ENCODE measurements around the gene YJU2. TPM values are rescaled to one million over a fixed set of nuclear protein-coding genes. Genes with fewer than 3 reads are reported as not detected.
"Not testable (repeated sequence)": the region's sequence is repeated elsewhere in the genome, so short reads cannot be mapped to it uniquely, and the experiment has no call there.

The YJU2 gene
- total and polyA plus RNA-seq, 11 donors: 7.6 to 26.7 (median 12.7) TPM

GRCh38 chr19:4215807-4216206 lies 31.1 kb upstream of the YJU2 start:
- 63 to 69% (median 65%) methylated on average over 8 to 10 of the region's 10 CpGs for WGBS, 4 donors
- intact Hi-C loops (cut with DNase I): no loop called here
- DNase-seq (no peak), ATAC-seq (no peak)
- Histone ChIP-seq H3K36me3 (no peaks in the 10 kb centered on the region), H3K27me3 (peaks cover 0 to 3% (median 0%) of the 10 kb centered on the region in 9 donors), H3K27ac (no peak overlapping the region), H3K4me3 (no peak overlapping the region), H3K4me1 (no peaks in the 10 kb centered on the region), H3K9me3 (no peaks in the 10 kb centered on the region)
- TF ChIP-seq POLR2A (IDR thresholded peaks at IDR 0.05): no peak
- TF ChIP-seq CTCF (IDR thresholded peaks at IDR 0.05): no peak

DNA sequence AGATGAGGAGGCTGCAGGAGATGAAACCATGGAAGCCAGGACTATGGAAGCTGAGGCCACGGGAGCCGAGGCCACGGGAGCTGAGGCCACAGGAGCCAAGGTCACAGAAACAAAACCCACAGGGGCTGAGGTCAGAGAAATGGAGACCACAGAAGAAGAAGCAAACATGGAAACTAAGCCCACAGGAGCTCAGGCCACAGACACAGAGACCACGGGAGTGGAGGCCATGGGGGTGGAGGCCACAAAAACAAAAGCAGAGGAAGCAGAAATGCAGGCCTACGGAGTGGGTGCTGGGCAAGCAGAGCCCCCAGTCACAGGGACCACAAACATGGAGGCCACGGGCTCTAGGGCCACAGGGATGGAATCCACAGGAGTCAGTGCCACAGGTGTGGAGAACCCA lies 30.0 kb upstream of the YJU2 start:
- Histone ChIP-seq H3K27ac (no peak overlapping the region), H3K27me3 (no peaks in the 10 kb centered on the region), H3K4me1 (no peaks in the 10 kb centered on the region), H3K9me3 (no peaks in the 10 kb centered on the region), H3K4me3 (no peak overlapping the region), H3K36me3 (no peaks in the 10 kb centered on the region)
- ATAC-seq (no peak), DNase-seq (no peak)
- intact Hi-C loops (cut with DNase I): no loop called here
- TF ChIP-seq POLR2A (IDR thresholded peaks at IDR 0.05) (no peak), CTCF (IDR thresholded peaks at IDR 0.05) (no peak)
- WGBS, 4 donors: 78 to 85% (median 80%) methylated on average over 6 of the region's 6 CpGs

GRCh38 chr19:4217429-4218264 lies 29.2 kb upstream of the YJU2 start:
- intact Hi-C loops (cut with DNase I): no loop called here
- Histone ChIP-seq H3K27ac (no peak overlapping the region), H3K4me1 (no peaks in the 10 kb centered on the region)

GRCh38 chr19:4218523-4218922 lies 28.4 kb upstream of the YJU2 start:
- H3K9me3 ChIP-seq; H3K27ac ChIP-seq; DNase-seq; ATAC-seq; H3K36me3 ChIP-seq; intact Hi-C loops (cut with DNase I); H3K4me1 ChIP-seq; H3K27me3 ChIP-seq; H3K4me3 ChIP-seq: not testable (repeated sequence)
- 88 to 94% (median 90%) methylated on average over 1 of the region's 1 CpG for WGBS, 4 donors

More at GRCh38 chr19:4217429-4218264, 29.2 kb upstream of the YJU2 start:
- Histone ChIP-seq H3K4me3 (no peak overlapping the region), H3K27me3 (no peaks in the 10 kb centered on the region), H3K36me3 (no peaks in the 10 kb centered on the region), H3K9me3 (no peaks in the 10 kb centered on the region)
- TF ChIP-seq CTCF (IDR thresholded peaks at IDR 0.05): no peak
- ATAC-seq (no peak), DNase-seq (no peak)
- WGBS, 4 donors: 92 to 95% (median 95%) methylated on average over 71 to 81 of the region's 81 CpGs

DNA sequence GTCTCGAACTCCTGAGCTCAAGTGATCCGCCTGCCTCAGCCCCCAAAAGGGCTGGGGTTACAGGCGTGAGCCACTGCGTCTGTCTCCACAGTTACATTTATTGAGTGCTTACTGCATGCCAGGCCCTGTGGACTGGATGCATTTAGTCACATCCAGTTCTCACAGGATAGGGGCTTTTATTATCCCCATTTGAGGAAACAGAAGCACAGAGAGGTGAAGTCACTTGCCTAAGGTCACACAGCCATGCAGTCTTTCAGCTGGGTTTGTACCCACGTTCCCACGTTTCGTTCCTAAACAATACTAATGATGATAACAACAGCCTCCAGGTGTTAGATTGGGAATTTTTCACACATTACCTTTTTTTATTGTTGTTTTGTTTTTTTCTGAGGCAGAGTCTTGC lies 26.7 kb upstream of the YJU2 start:
- ATAC-seq (no peak), DNase-seq (no peak)
- intact Hi-C loops (cut with DNase I): no loop called here
- 91 to 97% (median 93%) methylated on average over 7 of the region's 7 CpGs for WGBS, 4 donors
- no peak for TF ChIP-seq CTCF (IDR thresholded peaks at IDR 0.05)
- no peak for TF ChIP-seq POLR2A (IDR thresholded peaks at IDR 0.05)
- no peaks in the 10 kb centered on the region for H3K9me3 ChIP-seq
- H3K4me1 ChIP-seq: no peaks in the 10 kb centered on the region
- no peak overlapping the region for H3K4me3 ChIP-seq
- H3K27ac ChIP-seq: no peak overlapping the region
- no peaks in the 10 kb centered on the region for H3K27me3 ChIP-seq
- H3K36me3 ChIP-seq: no peaks in the 10 kb centered on the region
